Osteoblast (primary cell): Measurements from ENCODE around the gene EFCAB11. TPM values are rescaled to one million over a fixed set of nuclear protein-coding genes. Genes with fewer than 3 reads are reported as not detected.

Experiments used
- DNase-seq: peaks from one replicate; pipeline ENCODE4 v3.0.0; 2011; ENCODE audit warnings: low spot score, mixed read lengths; ENCODE audit not compliant: insufficient read length; ENCODE audit errors: missing footprints
- H2AFZ ChIP-seq: 2 replicates; pipeline ENCODE4 v1.6.0; 2011; ENCODE audit warnings: mild to moderate bottlenecking, low read length
- H3K27ac ChIP-seq: 2 replicates; pipeline ENCODE4 v1.5.1; 2011; ENCODE audit warnings: mild to moderate bottlenecking, low read depth, low read length, moderate library complexity
- H3K27me3 ChIP-seq: 2 replicates; pipeline ENCODE4 v1.6.0; 2012; ENCODE audit warnings: mild to moderate bottlenecking, control low read depth, inconsistent platforms, low read length, moderate library complexity; ENCODE audit not compliant: insufficient read depth
- H3K36me3 ChIP-seq: 2 replicates; pipeline ENCODE4 v1.5.1; 2011; ENCODE audit warnings: mild to moderate bottlenecking, low read length, control low read depth, moderate library complexity; ENCODE audit not compliant: insufficient read depth
- H3K4me1 ChIP-seq: 2 replicates; pipeline ENCODE4 v1.5.1; 2011; ENCODE audit warnings: mild to moderate bottlenecking, low read length, control low read depth, moderate library complexity; ENCODE audit not compliant: insufficient read depth
- H3K4me2 ChIP-seq: 2 replicates; pipeline ENCODE4 v1.6.0; 2011; ENCODE audit warnings: mild to moderate bottlenecking, low read length; ENCODE audit not compliant: insufficient read depth
- H3K4me3 ChIP-seq: fragments of 200-600 bp; sonication (generic); 3 replicates; pipeline ENCODE4 v1.5.1; 2012; ENCODE audit warnings: mild to moderate bottlenecking, low read length, inconsistent platforms; ENCODE audit not compliant: insufficient read depth
- H3K79me2 ChIP-seq: 2 replicates; pipeline ENCODE4 v1.6.0; 2012; ENCODE audit warnings: mild to moderate bottlenecking, low read length, control low read depth, inconsistent platforms; ENCODE audit not compliant: insufficient read depth
- H3K9me3 ChIP-seq: 2 replicates; pipeline ENCODE4 v1.5.1; 2011; ENCODE audit warnings: low read depth, low read length, control low read depth
- H4K20me1 ChIP-seq: 2 replicates; pipeline ENCODE4 v1.6.0; 2012; ENCODE audit warnings: mild to moderate bottlenecking, low read length, control low read depth; ENCODE audit not compliant: insufficient read depth
- CTCF ChIP-seq: IDR thresholded peaks from 2 replicates; pipeline ENCODE4 v1.5.1; 2011; ENCODE audit warnings: mild to moderate bottlenecking, low read depth, low read length, moderate library complexity; ENCODE audit errors: extremely low read depth
- total RNA-seq: library from RNA; depleted of rRNA; stranded (reverse); fragments of >200 nt; gene quantifications from 2 replicates; pipeline ENCODE4 v1.2.3, GENCODE V29; 2012

Gene EFCAB11
- total RNA-seq, 1 donor = 6.9 TPM

GRCh38 chr14:89996963-89997362 lies 42.4 kb upstream of the EFCAB11 start:
- TF ChIP-seq CTCF = no peak
- no peak overlapping the region for H3K4me2 ChIP-seq
- no peak overlapping the region for H3K27ac ChIP-seq
- H3K4me1 ChIP-seq = no peaks in the 10 kb centered on the region
- no peaks in the 10 kb centered on the region for H4K20me1 ChIP-seq
- no peak overlapping the region for H3K4me3 ChIP-seq
- no peaks in the 10 kb centered on the region for H3K27me3 ChIP-seq
- H3K36me3 ChIP-seq = peaks cover 58% of the 10 kb centered on the region
- H2AFZ ChIP-seq = no peak overlapping the region
- H3K9me3 ChIP-seq = no peaks in the 10 kb centered on the region
- H3K79me2 ChIP-seq = no peaks in the 10 kb centered on the region
- DNase-seq = no peak

GRCh38 chr14:89992273-89992672 lies 37.7 kb upstream of the EFCAB11 start:
- Histone ChIP-seq H4K20me1 (no peaks in the 10 kb centered on the region), H3K9me3 (no peaks in the 10 kb centered on the region), H3K4me1 (no peaks in the 10 kb centered on the region), H2AFZ (no peak overlapping the region), H3K27me3 (no peaks in the 10 kb centered on the region), H3K27ac (no peak overlapping the region), H3K4me3 (no peak overlapping the region), H3K79me2 (no peaks in the 10 kb centered on the region), H3K36me3 (peaks cover 55% of the 10 kb centered on the region), H3K4me2 (no peak overlapping the region)
- DNase-seq = no peak
- TF ChIP-seq CTCF = no peak

DNA sequence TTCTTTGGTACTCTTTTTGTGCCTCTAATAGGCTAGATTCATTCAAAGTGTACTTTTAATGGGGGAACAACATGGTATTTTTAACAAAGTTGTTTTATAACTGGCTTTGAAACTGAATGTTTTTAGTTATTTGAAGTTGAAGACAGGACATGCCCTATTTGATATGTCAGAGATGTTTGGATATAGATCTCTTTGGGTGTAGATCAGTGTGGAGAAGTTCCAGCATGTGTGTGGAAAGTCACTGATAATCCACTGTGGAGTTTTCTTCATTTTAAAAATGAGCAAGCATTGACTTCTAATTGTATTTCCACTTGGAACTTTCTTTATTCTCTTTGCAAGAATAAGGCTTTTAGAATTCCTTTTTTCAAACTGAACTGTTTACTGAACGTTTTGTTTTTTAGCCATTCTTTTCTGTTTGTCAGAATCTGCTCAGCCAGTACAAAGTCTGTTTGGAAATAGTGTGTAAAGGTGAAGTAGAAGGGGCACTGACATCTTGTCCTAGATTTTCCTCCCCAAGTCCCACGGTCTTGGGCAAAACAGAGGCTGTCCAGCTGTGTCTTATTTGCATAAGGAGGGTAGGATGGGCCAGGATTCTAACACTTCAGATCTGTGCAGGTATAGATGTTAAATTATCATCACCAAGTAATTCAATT lies 36.2 kb upstream of the EFCAB11 start:
- Histone ChIP-seq H3K27me3 (no peaks in the 10 kb centered on the region), H4K20me1 (no peaks in the 10 kb centered on the region), H2AFZ (no peak overlapping the region), H3K79me2 (no peaks in the 10 kb centered on the region), H3K4me2 (no peak overlapping the region), H3K27ac (no peak overlapping the region), H3K4me1 (no peaks in the 10 kb centered on the region), H3K4me3 (no peak overlapping the region), H3K9me3 (no peaks in the 10 kb centered on the region), H3K36me3 (peaks cover 52% of the 10 kb centered on the region)
- no peak for DNase-seq
- TF ChIP-seq CTCF = no peak

DNA sequence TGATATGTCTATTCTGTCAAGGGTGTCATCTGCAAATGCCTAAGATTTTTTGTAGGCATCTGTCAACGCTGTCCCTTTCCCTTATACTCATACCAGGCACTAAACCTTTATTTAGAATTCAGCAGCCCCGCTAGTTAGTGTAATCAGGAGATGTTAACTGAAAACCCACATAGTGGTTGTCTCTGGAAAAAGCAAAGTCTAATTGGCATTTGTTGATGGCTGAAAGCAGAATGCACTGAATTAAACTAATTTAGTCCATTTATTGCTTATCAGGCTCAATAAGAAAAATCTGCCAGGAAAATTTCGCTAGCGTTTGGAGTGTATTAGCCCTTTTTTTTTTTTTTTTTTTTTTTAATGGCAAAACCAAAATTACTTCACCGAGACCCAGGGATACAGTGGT lies 35.7 kb upstream of the EFCAB11 start:
- H3K9me3 ChIP-seq = no peaks in the 10 kb centered on the region
- DNase-seq = no peak
- H3K79me2 ChIP-seq = no peaks in the 10 kb centered on the region
- H3K36me3 ChIP-seq = peaks cover 56% of the 10 kb centered on the region
- no peak for TF ChIP-seq CTCF
- no peak overlapping the region for H3K4me2 ChIP-seq
- H2AFZ ChIP-seq = no peak overlapping the region
- no peak overlapping the region for H3K27ac ChIP-seq
- H4K20me1 ChIP-seq = no peaks in the 10 kb centered on the region
- H3K27me3 ChIP-seq = no peaks in the 10 kb centered on the region
- H3K4me1 ChIP-seq = no peaks in the 10 kb centered on the region
- H3K4me3 ChIP-seq = no peak overlapping the region
